ENCODE measurements around the gene TMEM132C.

DNA sequence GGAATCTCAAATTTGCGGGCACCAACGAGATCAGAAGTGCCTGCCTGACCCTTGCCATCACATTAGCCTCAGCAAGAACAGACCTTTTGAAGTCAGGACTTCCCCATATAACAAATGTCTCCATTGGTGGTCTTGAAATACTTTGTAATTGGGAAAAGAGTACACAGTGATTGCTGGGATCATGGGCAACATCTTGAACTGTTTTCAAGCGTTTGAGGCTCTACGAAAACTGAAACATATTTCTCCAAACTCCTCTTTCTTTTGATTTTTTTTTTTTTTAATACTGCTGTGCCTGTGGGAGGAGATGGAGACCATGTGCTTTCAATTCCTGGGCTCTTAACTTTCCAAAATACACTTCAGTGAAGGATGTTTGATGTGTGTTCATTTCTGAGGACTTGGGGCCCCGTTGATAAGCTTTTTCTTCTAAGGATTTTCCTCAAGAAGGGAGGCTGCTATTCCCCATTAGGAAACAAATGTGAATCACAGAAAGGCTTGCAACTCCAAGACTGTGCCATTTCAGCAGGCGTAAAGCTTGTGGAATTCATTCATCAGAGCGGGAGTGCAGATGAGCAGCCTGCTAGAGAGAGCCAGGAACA lies 94.5 kb downstream of the TMEM132C start:
- TF ChIP-seq, protein P1, sequence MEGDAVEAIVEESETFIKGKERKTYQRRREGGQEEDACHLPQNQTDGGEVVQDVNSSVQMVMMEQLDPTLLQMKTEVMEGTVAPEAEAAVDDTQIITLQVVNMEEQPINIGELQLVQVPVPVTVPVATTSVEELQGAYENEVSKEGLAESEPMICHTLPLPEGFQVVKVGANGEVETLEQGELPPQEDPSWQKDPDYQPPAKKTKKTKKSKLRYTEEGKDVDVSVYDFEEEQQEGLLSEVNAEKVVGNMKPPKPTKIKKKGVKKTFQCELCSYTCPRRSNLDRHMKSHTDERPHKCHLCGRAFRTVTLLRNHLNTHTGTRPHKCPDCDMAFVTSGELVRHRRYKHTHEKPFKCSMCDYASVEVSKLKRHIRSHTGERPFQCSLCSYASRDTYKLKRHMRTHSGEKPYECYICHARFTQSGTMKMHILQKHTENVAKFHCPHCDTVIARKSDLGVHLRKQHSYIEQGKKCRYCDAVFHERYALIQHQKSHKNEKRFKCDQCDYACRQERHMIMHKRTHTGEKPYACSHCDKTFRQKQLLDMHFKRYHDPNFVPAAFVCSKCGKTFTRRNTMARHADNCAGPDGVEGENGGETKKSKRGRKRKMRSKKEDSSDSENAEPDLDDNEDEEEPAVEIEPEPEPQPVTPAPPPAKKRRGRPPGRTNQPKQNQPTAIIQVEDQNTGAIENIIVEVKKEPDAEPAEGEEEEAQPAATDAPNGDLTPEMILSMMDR (IDR thresholded peaks at IDR 0.05) = no peak
- no peak for TF ChIP-seq EP300 (IDR thresholded peaks at IDR 0.05)
